ENCODE data around the gene ATP8A2. TPM values are rescaled to one million over a fixed set of nuclear protein-coding genes. Genes with fewer than 3 reads are reported as not detected.

Gene ATP8A2
- total RNA-seq, 1 donor from 2014 or later: 0.40 TPM

DNA sequence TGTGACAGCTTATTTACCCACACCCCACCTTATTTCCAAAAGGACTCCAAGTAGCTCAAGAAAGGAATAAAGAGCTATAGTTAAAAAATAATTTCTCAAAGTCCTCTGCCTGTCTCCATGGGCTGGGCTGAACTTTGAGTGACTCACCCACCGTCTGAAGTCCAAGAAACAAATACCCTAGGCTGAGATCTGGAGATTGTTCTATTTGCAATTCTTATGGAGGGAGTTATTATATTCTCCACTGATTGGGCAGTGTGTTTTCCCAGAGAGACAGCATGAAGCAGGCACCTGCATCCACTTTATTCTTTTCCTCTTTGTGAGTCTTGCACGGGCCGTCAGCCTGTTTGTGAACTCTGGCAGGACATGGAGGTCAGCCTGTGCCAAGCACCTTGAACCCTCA lies 616.9 kb downstream of the ATP8A2 start:
- Mint-ChIP-seq H3K9me3 (peaks cover 15% of the 10 kb centered on the region), H3K27ac (no peak overlapping the region), H3K36me3 (ENCODE audit: low read depth) (no peaks in the 10 kb centered on the region), H3K27me3 (no peaks in the 10 kb centered on the region), H3K4me1 (no peaks in the 10 kb centered on the region), H3K4me3 (no peak overlapping the region)
- intact Hi-C loops (cut with micrococcal nuclease): no loop called here
- no peak for DNase-seq

DNA sequence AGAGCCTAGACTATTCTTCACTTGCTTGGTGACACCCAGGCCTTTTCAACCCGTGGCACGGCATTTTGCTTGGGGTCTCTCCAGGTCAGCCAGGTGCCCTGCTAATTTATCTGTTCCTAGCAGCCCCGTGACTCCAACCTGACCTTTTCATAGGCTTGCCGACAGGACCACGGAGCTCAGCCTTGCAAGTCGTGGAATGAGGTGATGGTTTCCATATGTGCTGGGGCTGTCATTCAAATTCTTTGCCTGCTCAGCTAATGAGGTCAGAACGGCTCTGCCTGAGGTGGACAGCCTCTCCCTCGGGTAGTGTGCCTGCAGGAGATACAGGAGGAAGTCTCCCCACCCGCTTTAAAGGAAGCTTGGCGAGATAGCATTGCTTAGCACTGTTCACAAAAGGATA lies 619.0 kb downstream of the ATP8A2 start:
- no peak overlapping the region for H3K27ac Mint-ChIP-seq
- intact Hi-C loops (cut with micrococcal nuclease): no loop called here
- H3K36me3 Mint-ChIP-seq (ENCODE audit: low read depth): peaks cover 3% of the 10 kb centered on the region
- H3K9me3 Mint-ChIP-seq: peaks cover 27% of the 10 kb centered on the region
- H3K4me3 Mint-ChIP-seq: no peak overlapping the region
- H3K4me1 Mint-ChIP-seq: no peaks in the 10 kb centered on the region
- peak; percentile 47 for DNase-seq
- peaks cover 8% of the 10 kb centered on the region for H3K27me3 Mint-ChIP-seq

DNA sequence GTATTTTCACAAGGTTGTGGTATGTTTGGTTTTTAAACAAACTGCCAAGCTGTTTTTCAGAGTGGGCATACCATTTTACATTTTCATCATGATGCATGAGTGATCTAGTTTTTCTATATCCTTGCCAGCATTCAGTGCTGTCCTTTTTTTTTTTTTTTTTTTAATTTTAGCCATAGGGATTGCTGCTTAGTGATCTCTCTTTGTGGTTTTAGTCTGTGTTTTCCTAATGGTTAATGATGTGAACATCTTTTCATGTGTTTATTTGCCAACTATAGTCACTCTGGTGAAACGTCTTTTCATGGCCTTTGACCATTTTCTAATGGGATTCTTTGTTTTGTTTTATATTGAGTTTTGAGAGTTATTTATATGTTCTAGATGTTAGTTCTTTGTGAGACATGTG lies 620.3 kb downstream of the ATP8A2 start:
- no peak for DNase-seq
- Mint-ChIP-seq H3K36me3 (ENCODE audit: low read depth) (peaks cover 3% of the 10 kb centered on the region), H3K27me3 (peaks cover 8% of the 10 kb centered on the region), H3K4me1 (no peaks in the 10 kb centered on the region), H3K9me3 (peaks cover 22% of the 10 kb centered on the region), H3K27ac (no peak overlapping the region), H3K4me3 (no peak overlapping the region)
- intact Hi-C loops (cut with micrococcal nuclease): no loop called here

DNA sequence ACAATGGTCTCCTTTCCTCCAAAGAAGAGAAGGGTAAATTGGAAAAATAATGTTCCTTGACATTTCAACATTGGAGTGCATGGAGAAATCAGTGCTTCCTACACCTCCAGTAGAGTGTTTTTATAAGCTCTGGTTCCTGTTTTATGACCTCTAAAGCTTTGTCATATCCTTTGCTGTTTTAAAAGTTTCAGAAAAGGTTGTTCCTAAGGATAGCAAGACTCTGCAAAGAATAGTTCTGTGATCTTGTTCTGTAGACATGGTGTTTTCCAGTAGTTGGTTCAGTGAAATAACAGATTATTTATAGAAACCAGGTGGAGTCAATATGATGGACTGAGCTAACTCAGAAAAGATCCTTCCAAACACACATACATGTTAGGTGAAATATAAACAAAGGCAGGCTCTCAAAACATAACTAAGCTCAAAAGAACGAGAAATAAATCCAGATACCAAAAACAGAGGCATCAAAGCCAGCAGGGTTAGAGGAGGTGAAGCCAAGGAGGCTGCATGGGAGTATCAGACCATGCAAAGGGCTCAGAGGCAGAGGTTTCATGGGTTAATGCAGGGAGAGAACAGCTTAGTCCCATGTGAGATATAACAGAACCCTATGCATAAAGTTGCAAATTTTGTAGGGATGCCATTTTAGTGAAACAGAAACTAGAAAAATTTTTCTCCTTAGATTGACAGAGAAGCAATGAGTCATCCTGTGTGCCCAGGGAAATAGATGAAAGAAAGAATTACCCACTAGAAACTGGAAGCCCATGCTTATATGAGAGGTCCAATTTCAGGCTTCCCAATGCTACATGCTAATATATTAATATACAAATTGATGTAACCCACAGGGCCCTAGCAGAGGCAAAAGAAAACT lies 635.7 kb downstream of the ATP8A2 start:
- DNase-seq: no peak
- Mint-ChIP-seq H3K9me3 (peaks cover 16% of the 10 kb centered on the region), H3K4me3 (no peak overlapping the region), H3K27ac (peak overlapping the region; percentile 65), H3K4me1 (peaks cover 16% of the 10 kb centered on the region), H3K36me3 (ENCODE audit: low read depth) (peaks cover 2% of the 10 kb centered on the region), H3K27me3 (peaks cover 7% of the 10 kb centered on the region)
- intact Hi-C loops (cut with micrococcal nuclease): loop anchor here (5.0 kb wide), 1 partner anchor 105 kb away; no protein-coding TSS in a partner anchor

DNA sequence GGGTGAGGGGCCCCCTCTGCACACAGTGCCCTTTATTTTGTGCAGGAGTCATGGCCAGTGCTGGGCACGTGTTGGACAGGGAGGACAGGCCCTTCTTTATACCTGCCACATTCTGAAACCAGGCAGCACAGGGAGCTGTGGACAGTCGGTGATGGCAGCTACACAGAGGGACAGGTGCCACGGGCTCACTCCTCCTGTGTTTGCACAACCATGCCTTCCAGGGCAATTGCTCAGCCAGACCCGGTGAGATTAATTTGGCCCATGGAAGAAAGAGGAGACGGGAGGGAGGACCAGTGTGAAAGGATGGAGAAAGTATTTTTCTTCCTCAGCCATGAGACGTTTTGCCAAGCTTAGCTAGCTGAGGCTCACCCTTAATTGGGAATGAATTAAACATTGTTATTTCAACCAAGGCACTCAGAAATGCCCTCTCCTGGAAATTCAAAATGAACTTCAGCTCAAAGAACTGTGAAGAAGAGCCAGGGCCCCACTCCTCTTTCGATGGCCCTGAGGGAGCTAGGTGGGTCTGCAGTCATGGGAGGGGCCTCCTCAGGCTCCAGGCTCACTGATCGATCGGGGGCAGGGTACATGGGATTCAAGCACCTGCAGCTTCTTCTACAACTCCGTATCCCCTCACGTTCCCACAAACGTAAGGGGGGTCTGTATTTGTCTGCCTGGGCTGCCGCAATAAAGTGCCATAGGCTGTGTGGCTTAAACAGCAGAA lies 638.9 kb downstream of the ATP8A2 start:
- Mint-ChIP-seq H3K4me1 (peaks cover 16% of the 10 kb centered on the region), H3K27ac (no peak overlapping the region), H3K36me3 (ENCODE audit: low read depth) (no peaks in the 10 kb centered on the region), H3K4me3 (no peak overlapping the region), H3K27me3 (no peaks in the 10 kb centered on the region), H3K9me3 (no peaks in the 10 kb centered on the region)
- no peak for DNase-seq
- intact Hi-C loops (cut with micrococcal nuclease): loop anchor here (5.0 kb wide), 1 partner anchor 37 kb away; no protein-coding TSS in a partner anchor

DNA sequence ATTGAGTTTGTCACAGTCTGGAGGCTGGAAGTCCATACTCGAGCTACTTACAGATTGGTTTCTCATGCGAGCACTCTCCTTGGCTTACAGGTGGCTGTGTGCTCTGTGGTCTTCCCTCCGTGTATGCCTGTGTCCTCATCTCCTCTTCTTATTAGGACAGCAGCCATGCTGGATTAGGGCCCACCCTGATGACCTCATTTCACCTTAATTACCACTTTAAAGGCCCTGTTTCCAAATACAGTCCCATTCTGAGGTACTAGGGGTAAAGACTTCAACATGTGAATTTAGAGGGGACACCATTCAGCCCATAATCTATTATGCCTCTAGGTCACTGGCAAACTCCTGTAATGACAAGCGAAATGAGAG lies 639.4 kb downstream of the ATP8A2 start:
- intact Hi-C loops (cut with micrococcal nuclease): loop anchor here (5.0 kb wide), 1 partner anchor 36 kb away; no protein-coding TSS in a partner anchor
- Mint-ChIP-seq H3K27ac (no peak overlapping the region), H3K4me3 (no peak overlapping the region), H3K36me3 (ENCODE audit: low read depth) (no peaks in the 10 kb centered on the region), H3K4me1 (peaks cover 16% of the 10 kb centered on the region), H3K27me3 (no peaks in the 10 kb centered on the region), H3K9me3 (no peaks in the 10 kb centered on the region)
- no peak for DNase-seq

DNA sequence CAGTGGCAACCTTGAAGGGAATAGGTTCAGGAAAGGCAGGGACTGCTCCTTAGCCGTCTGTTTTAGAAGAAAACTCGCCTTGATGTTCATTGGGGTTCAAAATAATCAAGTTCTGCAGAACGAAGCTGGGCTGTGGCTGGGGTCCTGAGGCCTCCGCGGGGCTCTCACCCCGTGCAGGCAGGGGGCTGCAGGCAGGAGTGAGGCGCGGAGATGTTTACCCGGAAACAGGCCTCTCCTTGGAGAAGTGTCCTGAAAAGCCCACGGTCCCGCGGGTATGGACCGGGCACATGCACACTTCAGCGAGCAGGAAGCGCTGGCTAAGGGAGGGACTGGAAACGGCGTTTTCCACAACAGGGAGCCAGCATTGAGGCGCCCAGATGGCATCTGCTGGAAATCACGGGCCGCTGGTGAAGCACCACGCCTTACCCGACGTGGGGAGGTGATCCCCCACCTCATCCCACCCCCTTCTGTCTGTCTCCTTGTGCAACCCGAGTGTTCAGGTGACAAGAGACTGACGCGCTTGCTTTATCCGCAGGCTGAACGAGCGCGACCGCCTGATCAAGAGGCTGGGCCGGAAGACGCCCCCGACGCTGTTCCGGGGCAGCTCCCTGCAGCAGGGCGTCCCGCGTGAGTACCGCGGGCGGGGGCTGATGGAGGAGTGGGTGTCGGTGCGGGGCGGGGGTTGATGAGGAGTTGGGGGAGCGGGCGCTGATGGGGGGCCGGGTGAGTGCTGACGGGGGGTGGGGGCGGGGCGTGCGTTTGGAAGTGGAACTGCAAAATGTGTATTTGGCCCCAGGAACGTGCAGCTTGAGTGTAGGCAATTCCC lies 640.4 kb downstream of the ATP8A2 start:
- Mint-ChIP-seq H3K4me1 (peaks cover 16% of the 10 kb centered on the region), H3K36me3 (ENCODE audit: low read depth) (no peaks in the 10 kb centered on the region), H3K4me3 (peak overlapping the region; percentile 83), H3K9me3 (no peaks in the 10 kb centered on the region), H3K27ac (peak overlapping the region; percentile 72), H3K27me3 (no peaks in the 10 kb centered on the region)
- DNase-seq: peak; percentile 88
- intact Hi-C loops (cut with micrococcal nuclease): loop anchor here (5.0 kb wide), 1 partner anchor 35 kb away; no protein-coding TSS in a partner anchor

DNA sequence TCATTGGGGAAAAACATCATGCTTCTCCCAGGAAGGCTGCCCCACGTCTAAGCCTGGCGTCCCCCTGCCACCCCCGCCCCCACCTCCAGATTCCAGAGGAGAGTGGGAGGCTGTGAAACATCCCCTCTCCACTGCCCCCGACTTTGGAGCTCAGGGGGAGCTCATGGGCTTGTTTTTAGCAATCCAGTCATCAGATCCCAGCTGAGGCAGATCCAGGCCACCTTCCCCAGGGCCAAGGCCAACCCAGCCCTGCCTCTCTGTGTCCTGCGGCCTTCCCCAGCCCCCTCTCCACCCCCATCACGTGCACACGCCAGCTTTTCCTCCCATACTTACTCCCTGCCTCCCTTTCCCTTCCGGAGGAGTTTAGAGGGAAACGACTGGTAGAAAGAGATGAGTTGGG lies 641.2 kb downstream of the ATP8A2 start:
- intact Hi-C loops (cut with micrococcal nuclease): loop anchor here (5.0 kb wide), 1 partner anchor 34 kb away; no protein-coding TSS in a partner anchor
- Mint-ChIP-seq H3K4me1 (peaks cover 15% of the 10 kb centered on the region), H3K36me3 (ENCODE audit: low read depth) (no peaks in the 10 kb centered on the region), H3K9me3 (no peaks in the 10 kb centered on the region), H3K4me3 (peak overlapping the region; percentile 83), H3K27ac (no peak overlapping the region), H3K27me3 (no peaks in the 10 kb centered on the region)
- DNase-seq: no peak

DNA sequence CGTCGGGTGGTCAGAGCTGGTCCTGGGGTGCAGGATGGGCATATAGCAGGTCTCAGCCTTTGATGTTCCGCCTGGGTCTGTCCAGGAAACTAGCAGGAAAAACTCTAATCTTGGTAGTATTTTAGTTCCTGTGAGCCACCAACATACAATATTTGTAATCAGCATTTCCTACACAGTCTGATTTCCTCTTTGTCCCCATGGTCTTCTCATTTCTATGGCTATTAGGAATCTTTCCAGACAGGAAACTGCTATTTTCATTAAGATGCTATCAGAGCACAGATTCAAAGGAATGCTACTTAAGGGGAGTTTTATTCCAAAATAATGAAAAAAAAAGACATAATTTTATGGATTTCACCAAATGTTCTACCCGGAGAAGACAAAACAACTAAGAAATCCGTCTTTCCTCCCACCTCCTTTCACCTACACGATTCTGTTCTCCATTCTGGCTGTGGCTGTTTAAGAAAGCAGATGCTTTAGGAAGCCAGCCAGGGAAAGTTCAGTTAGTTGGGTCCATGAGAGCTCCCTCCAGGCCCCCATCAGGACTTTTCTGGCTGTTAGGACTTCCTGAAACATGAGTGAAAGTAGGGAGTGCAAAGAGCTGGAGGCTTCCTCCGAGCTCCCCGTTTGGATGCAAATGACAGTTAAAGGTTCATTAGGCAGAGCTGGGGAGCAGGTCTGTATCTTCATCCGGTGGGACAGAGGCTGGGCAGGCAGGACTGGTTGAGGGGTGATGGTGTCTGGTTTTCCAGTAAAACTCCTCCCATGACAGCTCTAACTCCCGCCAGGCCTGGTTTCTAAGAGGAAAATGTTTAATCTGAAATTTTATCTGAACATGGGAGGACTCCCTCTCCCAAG lies 643.7 kb downstream of the ATP8A2 start:
- H3K27ac Mint-ChIP-seq: no peak overlapping the region
- H3K4me1 Mint-ChIP-seq: peaks cover 10% of the 10 kb centered on the region
- no peaks in the 10 kb centered on the region for H3K9me3 Mint-ChIP-seq
- intact Hi-C loops (cut with micrococcal nuclease): no loop called here
- DNase-seq: no peak
- H3K27me3 Mint-ChIP-seq: no peaks in the 10 kb centered on the region
- no peak overlapping the region for H3K4me3 Mint-ChIP-seq
- H3K36me3 Mint-ChIP-seq (ENCODE audit: low read depth): peaks cover under 1% of the 10 kb centered on the region

DNA sequence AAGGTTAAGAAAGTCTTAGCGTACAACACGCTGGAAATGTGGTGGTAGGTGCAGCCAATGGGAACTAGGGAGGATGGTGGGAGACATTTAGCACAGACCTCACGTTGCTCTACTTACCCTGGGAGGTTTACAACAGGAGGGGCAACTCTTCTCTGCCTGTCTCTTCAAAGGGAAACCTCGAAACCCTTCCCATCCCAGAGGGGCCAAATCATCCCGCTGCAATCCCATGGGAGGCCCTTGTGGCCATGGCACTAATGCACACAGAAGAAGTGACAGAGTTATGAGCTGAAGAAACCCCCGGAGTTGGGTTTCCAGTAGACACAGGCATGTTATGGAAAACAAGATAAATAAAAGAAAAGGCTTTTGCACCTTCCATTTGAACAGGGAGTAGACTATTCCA lies 644.4 kb downstream of the ATP8A2 start:
- intact Hi-C loops (cut with micrococcal nuclease): no loop called here
- Mint-ChIP-seq H3K27me3 (no peaks in the 10 kb centered on the region), H3K27ac (no peak overlapping the region), H3K36me3 (ENCODE audit: low read depth) (peaks cover 7% of the 10 kb centered on the region), H3K4me3 (no peak overlapping the region), H3K9me3 (no peaks in the 10 kb centered on the region), H3K4me1 (peaks cover 10% of the 10 kb centered on the region)
- DNase-seq: no peak

DNA sequence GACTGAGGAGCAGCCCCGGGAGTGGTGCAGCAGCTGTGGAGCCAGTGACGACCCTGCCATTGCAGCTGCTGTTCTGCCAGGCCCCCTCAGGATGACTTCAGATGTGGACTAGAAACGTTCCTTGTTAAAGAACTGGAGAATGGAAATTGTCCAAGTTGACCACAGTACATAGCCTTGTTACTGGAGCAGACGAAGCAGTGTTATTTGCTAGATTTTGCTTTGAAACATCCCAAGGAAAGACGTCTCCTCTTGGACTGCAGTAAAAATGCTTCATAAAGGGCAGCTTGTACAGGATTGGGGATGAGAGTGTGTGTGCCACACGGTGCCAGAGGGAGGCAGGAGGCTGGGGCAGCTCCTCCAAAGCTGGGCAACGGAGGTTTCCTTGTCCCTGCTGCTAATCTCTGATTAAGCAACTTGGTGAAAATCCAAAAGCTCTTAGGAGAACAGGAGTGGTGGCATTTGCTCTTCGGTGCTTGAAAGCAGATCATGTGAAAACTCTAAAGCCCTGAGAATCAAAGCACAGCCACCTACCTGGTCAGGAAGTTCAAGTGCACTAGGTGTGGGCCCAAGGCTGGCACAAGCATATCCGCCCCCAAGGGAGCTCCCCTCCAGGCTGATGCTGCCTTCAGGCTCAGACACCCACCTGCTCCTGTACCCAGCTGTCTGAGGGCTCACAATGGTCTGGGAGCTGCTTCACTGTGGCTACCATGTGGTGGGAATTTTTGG lies 645.6 kb downstream of the ATP8A2 start:
- no peaks in the 10 kb centered on the region for H3K27me3 Mint-ChIP-seq
- no peaks in the 10 kb centered on the region for H3K9me3 Mint-ChIP-seq
- H3K27ac Mint-ChIP-seq: no peak overlapping the region
- H3K4me3 Mint-ChIP-seq: no peak overlapping the region
- DNase-seq: no peak
- H3K4me1 Mint-ChIP-seq: peaks cover 9% of the 10 kb centered on the region
- H3K36me3 Mint-ChIP-seq (ENCODE audit: low read depth): peaks cover 7% of the 10 kb centered on the region
- intact Hi-C loops (cut with micrococcal nuclease): no loop called here

DNA sequence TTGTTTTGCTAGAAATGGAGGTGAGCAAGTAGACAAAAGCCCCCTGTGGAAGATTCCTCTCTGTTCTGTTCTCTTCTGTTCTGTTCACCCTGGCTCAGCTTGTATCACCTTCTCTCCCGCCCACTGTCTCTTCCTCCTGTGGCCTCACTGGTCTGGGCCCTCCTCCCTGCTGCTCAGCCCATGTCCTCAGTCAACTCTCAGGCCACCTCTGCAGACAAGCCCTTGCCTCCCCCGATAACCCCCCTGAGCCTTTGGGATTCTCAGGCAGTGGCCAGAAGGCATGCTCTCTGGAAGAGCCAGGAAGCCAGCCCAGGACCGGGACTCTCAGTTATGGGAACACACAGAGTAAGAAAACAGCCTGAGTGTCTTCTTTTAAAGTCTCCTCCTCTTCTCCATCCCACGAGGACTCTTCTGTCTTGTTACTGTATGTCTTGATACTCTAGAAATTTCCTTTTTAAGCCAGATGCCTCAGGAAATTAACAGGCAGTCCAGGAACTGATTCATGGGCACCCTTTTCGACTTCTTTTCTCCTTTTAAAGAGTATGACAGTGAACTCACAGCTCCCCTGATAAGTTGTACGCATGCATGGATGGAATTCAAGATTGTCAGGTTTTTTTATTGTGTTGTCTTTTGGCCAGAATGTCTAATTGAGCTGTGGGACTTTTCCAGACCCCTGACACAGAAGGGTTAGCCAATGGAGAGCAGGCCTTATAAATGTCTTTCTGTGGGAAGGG lies 646.3 kb downstream of the ATP8A2 start:
- Mint-ChIP-seq H3K4me3 (no peak overlapping the region), H3K27ac (peak overlapping the region; percentile 32)

More for the DNA sequence above, 646.3 kb downstream of the ATP8A2 start:
- Mint-ChIP-seq H3K9me3 (no peaks in the 10 kb centered on the region), H3K27me3 (peaks cover 1% of the 10 kb centered on the region), H3K4me1 (peaks cover 8% of the 10 kb centered on the region), H3K36me3 (ENCODE audit: low read depth) (peaks cover 7% of the 10 kb centered on the region)
- DNase-seq: no peak
- intact Hi-C loops (cut with micrococcal nuclease): no loop called here

Measured in activated CD4-positive, alpha-beta T cell treated with anti-CD3 and anti-CD28 coated beads, Interleukin-2, amount 10 ng/mL, durations not matched to agents 24 days and 14 days (primary cell).